Measurements from ENCODE around the gene IRX3.
"Not testable (repeated sequence)": the region's sequence is repeated elsewhere in the genome, so short reads cannot be mapped to it uniquely, and the experiment has no call there.

The IRX3 gene

DNA sequence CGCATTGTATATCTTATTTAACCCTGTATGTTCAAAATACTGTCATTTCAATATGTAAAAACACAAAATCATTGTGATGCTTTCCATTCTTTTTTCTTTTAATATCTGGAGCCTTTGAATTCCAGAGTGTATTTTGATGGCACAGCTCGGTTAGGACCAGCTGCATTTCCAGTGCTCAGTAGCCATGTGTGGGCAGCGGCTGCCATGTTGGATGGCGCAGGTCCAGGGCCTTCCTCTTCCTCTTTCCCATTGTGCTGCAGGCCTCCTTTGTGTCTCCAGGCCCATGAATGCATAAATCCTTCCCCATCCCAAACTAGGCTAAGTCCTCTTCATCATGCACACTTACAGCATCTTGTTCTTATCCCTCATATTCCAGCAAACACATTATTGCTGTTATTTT lies 13.0 kb downstream of the IRX3 start:
- no peak for DNase-seq

DNA sequence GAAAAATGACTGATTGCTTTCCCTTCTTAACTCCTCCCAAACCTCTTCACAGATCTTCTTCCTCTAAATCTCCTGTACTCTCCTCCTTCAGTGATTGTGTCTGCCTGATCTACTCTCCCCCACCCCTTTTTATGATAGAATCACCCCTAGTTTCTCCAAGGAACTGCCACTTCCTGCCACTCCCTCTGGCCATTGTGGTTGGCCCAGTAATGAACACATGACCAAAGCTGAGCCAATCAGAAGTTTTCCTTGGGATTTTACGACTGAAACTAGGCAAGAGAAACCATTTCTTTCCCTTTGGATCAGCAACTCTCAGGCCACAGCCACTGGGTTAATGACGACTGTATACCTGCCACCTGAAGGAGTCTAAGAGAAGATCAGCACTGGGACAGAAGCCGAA lies 15.9 kb downstream of the IRX3 start:
- no peak for DNase-seq

- no peak for DNase-seq
Observed at GRCh38 chr16:54269461-54269860, 17.1 kb downstream of the IRX3 start.

GRCh38 chr16:54268766-54269165 lies 17.8 kb downstream of the IRX3 start:
- DNase-seq = no peak

GRCh38 chr16:54268340-54268739 lies 18.2 kb downstream of the IRX3 start:
- no peak for DNase-seq

- no peak for DNase-seq
Observed at GRCh38 chr16:54266363-54266955, 20.1 kb downstream of the IRX3 start.

DNA sequence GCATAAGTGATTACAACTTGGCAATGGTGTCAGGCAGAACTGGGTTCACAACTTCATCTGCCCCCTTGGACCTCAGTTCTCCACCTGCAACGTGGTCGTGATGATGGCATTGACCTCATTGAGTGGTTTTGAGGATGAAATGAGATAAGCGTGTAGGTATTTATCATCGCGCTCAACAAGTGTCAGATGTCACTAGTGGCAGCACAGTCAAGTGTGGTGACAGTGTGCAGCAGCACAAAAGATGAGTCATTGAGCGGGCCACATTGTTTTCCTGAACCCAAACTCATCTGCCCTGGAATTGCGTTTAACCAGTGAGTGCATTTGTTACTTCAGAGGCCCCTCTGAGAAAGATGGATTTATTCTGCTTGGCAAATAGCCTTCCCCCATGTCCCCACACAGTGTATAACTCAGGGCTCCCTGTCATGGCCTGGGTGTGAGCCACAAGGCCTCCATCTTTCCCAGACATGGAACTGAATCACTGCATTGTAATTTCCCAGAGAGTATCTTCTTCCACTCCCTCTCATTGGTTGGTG lies 20.9 kb downstream of the IRX3 start:
- no peak for DNase-seq

- DNase-seq = no peak
Observed at GRCh38 chr16:54253118-54253517, 33.5 kb downstream of the IRX3 start.

- no peak for DNase-seq
Observed at GRCh38 chr16:54248863-54249710, 37.5 kb downstream of the IRX3 start.

- not testable (repeated sequence) for DNase-seq
Observed at GRCh38 chr16:54247705-54248104, 38.9 kb downstream of the IRX3 start.

DNA sequence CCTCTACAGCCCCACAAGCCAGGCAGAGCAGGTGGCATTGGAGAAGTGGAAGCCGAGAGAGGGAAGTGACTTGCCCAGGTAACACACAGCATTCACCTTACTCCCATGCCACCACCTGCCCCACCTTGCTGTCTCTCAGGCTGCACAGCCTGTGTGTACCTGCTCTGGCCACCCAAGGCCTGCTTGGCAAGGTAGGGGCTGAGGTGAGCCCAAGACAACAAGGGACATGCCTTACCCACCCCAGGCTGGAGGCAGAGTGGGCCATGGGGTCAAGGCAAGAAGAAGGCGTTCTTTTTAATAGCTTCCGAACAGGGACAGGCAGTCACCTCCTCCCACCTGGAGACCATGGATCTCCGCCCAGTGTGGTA lies 40.1 kb downstream of the IRX3 start:
- no peak for DNase-seq

GRCh38 chr16:54245788-54246453 lies 40.7 kb downstream of the IRX3 start:
- no peak for DNase-seq

GRCh38 chr16:54244061-54244886 lies 42.3 kb downstream of the IRX3 start:
- DNase-seq = peak; percentile 14

DNA sequence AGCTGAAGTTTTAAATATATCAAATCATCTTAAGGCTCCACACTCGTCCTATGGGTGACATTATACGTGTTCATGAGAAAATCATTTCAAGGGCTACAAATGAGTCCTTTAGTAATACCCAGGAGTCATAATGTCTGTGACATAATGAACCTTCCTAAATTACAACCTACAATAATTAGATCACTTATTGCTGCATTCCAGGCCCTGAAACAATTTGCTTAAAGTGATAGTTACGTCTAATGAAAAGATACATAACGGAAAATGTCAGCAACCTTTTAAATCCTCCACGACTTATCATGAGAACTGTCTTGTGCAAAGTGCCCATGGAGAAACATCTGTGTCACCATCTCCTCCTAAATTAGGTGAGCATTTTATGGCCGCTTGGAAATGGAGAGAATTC lies 43.4 kb downstream of the IRX3 start:
- DNase-seq = peak; percentile 11

DNA sequence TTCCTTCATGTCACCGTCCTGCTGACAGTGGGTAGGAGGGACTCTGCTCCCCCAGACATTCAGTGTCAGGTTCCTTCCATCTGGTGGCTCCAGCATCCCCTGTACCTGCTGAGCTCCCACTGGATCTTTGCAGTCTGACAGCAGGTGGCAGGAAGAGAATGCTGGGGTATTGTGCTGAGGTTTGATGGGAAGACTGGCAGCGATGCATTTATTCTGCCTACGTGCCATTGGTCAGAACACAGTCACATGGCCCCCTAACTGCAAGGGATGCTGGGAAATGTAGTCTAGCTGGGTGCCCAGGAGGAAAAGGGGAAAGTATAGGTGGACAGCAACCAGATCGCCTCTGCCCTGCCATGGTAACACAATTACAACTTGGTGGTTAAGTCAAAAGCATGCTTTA lies 44.4 kb downstream of the IRX3 start:
- peak; percentile 48 for DNase-seq

- DNase-seq = no peak
Observed at GRCh38 chr16:54241525-54241924, 45.1 kb downstream of the IRX3 start.

- no peak for DNase-seq
Observed at GRCh38 chr16:54240271-54241129, 46.1 kb downstream of the IRX3 start.

DNA sequence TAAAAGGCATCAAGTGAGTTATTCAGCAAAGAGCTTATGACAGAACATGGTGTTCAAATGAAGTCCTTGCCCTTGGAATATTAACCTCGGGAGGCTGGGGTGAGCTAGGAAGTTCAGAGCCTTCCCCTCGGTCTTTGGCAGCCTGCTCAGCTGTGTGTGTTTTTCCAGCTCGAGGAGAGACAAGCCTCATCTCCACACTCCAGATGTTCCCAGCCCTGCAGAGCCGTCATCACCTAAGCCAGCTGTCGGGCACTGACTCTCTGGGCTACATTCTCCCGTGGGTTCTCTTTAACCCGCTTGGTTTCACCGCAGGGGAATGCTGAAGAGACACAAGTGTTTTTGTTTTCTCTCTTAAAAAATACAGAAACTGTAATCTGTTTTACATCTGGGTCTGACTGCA lies 47.1 kb downstream of the IRX3 start:
- no peak for DNase-seq

DNA sequence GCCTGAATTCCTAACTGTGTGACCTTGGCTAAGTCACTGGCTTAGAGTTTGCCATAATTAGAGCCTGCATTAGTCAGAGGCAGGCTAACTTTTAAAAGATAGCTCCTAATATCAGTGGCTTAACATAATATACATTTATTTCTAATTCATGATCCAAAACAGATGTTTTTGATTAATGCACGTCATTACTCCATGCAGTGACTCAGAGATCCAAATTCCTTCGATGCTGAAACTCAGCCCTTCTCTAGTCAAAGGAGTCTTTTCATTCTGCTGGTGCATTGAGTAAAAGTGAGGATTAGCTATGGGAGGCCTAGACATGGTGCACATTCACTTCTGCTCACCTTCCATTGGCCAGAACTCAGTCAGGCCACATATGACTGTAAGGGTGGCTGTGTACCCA lies 49.8 kb downstream of the IRX3 start:
- no peak for DNase-seq

DNA sequence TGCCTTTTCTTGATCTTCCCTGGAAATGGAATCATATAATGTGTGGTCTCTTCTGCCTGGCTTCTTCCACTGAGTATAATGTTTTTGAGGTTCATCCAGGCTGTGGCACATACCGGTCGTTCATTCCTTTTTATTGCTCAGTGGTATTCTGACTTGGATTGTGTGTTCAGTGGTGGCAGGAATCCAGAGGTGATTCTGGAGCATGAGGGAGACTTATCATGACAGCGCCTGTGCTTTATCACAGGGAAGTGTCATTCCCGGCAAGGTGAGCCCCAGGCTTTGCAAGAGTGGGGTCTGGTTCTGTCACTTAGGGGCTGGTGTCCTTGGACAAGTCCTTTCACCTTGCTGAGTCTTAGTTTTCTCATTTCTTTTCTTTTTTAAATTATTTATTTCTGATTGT lies 53.0 kb downstream of the IRX3 start:
- DNase-seq = no peak
